ENCODE measurements around the gene TRIM39. TPM values are rescaled to one million over a fixed set of nuclear protein-coding genes. Genes with fewer than 3 reads are reported as not detected.

Gene TRIM39
- total and polyA plus RNA-seq, 4 donors, result 2.7 to 11.0 (median 4.4) TPM

- H3K27me3 ChIP-seq (ENCODE audit: control insufficient read depth in 4 of 4, insufficient read depth in 4 of 4, low read length in 3 of 4), result no peaks in the 10 kb centered on the region
- WGBS, result 3% methylated on average over 64 of the region's 64 CpGs
- peak within 1 kb of the TSS; percentile 76 to 91 (median 87) for H3K4me3 ChIP-seq (ENCODE audit: low read depth in 1 of 3, low read length in 3 of 3)
Observed at GRCh38 chr6:30344868-30345671, 18.3 kb downstream of the TRIM39 start, which contains the start of gene RPP21. TSS of gene RPP21 (plus strand) at chr6:30345156. CDS start at chr6:30345172, 16 bp downstream.

More at GRCh38 chr6:30344868-30345671, 18.3 kb downstream of the TRIM39 start, which contains the start of gene RPP21:
- Histone ChIP-seq H3K9me3 (ENCODE audit: control insufficient read depth in 4 of 4, low read length in 3 of 4) (no peaks in the 10 kb centered on the region), H3K27ac (ENCODE audit: low read depth in 1 of 2, low read length in 2 of 2) (peak within 1 kb of the TSS; percentile 89 to 91), H3K4me1 (ENCODE audit: control insufficient read depth in 4 of 4, insufficient read depth in 4 of 4, low read length in 3 of 4) (peaks cover 0 to 11% (median 4%) of the 10 kb centered on the region in 4 donors), H3K9ac (ENCODE audit: low read depth in 1 of 2, low read length in 2 of 2) (peak within 1 kb of the TSS; percentile 17 to 44), H3K36me3 (ENCODE audit: control insufficient read depth in 4 of 4, insufficient read depth in 3 of 4, low read depth in 1 of 4, low read length in 3 of 4) (peaks cover 0 to 18% (median 17%) of the 10 kb centered on the region in 4 donors)
- TF ChIP-seq SP1 (IDR thresholded peaks at IDR 0.05), result peak; percentile 8
- TF ChIP-seq GABPA (IDR thresholded peaks at IDR 0.05 in 1 of 2, conservative IDR thresholded peaks at IDR 0.05 in 1 of 2), result peak in 1 of 2 donors; percentile 71
- TF ChIP-seq TAF1 (conservative IDR thresholded peaks at IDR 0.05), result peak; percentile 44
- peak; percentile 18 for TF ChIP-seq REST (IDR thresholded peaks at IDR 0.05)
- TF ChIP-seq RXRA (IDR thresholded peaks at IDR 0.05), result peak; percentile 37 to 42
- peak; percentile 92 for TF ChIP-seq YY1 (IDR thresholded peaks at IDR 0.05)
- TF ChIP-seq CTCF (IDR thresholded peaks at IDR 0.05; ENCODE audit: low read depth, low read length, missing input control), result no peak
- no peak for TF ChIP-seq FOXA2 (IDR thresholded peaks at IDR 0.05)
- TF ChIP-seq ZBTB33 (IDR thresholded peaks at IDR 0.05), result no peak
- no peak for TF ChIP-seq HNF4G (IDR thresholded peaks at IDR 0.05)
- peak in 1 of 2 donors; percentile 14 for TF ChIP-seq RAD21 (IDR thresholded peaks at IDR 0.05)
- peak; percentile 87 for DNase-seq (ENCODE audit: low spot score)

Measured in liver (tissue), 9 donors.